ENCODE measurements around the gene WNT7B.

Gene WNT7B

GRCh38 chr22:45933506-45934167, 43.3 kb downstream of the WNT7B start:
- DNase-seq (ENCODE audit: low read depth in 2 of 3, low spot score in 1 of 3): no peak

- DNase-seq (ENCODE audit: low read depth in 2 of 3, low spot score in 1 of 3): no peak
Observed at GRCh38 chr22:45932071-45932470, 44.9 kb downstream of the WNT7B start.

- DNase-seq (ENCODE audit: low read depth in 2 of 3, low spot score in 1 of 3): no peak
Observed at GRCh38 chr22:45931042-45931441, 45.9 kb downstream of the WNT7B start.

DNA sequence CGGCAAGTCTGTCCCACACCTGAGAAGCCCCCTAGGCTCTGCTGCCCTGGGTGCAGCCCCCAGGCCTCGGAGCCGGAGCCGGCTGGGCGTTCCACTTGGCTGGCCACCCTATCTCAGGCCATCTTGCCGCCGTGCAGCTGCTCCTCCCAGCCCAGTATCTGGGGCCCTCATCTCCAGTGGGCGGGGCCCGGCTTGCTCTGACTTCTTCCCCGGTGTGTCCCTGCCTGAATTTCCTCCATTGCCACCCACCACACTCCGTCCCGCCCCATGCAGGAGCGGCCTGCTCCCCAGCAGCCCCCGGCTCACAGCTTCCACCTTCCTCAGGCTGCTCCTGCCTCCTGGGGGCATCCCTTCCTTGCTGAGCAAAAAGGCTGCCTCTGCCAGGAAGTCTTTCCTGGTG, 46.6 kb downstream of the WNT7B start:
- DNase-seq (ENCODE audit: low read depth in 2 of 3, low spot score in 1 of 3): no peak

DNA sequence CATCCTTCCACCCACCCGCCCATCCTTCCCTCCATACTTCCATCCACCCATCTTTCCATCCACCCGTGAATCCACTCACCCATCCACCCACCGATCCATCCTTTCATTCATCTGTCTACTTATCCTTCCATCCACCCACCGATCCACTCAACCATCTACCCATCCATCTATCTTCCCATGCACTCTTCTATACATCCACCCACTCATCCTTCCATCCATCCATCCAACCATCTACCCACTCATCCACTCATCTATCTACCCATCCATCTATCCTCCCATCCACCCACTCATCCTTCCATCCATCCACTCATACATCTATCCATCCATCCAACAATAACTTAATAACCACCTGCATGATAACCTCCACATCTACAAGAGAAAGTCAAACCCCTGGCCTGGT, 47.3 kb downstream of the WNT7B start:
- no peak for DNase-seq (ENCODE audit: low read depth in 2 of 3, low spot score in 1 of 3)

DNA sequence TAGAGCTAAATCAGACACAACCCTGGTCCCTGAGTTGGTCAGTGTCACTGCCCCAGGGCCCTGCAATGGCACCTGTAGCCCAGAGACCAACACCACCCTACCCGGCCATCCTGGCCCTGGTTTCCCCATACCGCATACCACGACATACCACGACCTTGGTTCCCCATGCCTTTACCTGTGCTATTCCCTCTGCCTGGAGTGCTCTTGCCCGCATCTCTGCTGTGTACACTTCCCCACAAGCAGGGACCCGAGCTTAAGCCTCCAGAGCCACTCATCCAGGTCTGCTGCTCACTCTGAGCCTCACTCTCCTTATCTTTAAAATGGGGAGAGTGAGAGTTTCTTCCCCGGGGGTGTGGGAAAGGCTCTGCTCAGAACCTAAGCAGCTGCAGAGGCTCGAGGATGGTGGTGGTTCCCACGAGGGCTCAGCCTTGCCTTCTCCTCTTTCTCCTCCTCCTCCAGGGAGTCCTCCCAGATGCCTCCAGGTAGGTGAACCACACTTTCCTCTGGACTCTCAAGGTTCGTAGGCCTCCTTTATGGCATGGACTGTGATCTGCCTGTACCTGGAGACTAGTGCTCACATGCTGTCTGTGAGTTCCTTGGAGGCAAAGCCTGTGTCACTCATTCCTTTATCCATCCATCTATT, 48.1 kb downstream of the WNT7B start:
- no peak for DNase-seq (ENCODE audit: low read depth in 2 of 3, low spot score in 1 of 3)

DNA sequence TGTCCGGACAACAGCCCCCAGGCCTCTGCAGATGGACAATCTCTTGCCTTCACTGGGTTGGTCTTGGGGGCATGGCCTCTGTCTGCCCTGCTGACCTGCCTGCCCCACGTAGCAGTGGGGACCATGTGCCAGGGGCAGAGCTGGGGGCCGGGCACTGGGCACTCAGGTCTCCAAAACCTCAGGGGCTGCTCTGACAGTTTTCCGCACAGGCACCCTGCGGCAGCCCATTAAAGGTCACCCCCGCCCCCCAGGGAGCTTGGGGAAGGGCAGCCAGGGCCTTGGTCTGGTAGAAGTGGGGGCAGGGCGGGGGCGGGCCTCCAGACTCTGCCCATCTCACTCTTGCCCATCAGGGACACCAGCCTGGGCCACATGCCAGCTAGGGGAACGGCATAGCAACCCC, 49.9 kb downstream of the WNT7B start:
- DNase-seq (ENCODE audit: low read depth in 2 of 3, low spot score in 1 of 3): no peak

DNA sequence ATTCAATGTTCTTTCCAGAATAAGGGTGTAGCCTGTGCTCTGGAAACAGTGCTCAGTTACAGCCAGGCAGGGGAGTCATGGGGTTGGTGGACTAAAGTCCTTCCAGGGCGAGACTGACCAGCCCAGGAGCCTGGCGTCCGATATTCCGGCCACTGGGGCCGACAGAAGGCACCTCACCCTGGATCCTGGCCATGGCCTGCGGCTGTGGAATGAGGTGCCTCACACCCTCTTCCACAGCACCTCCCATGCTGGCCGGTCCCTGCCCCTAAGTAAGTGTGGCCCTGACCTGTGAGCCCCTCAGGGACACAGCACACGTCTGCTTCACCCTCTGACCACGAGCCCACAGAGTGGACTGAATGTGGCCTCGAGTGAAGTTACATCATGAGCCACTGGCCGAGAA, 50.5 kb downstream of the WNT7B start:
- DNase-seq (ENCODE audit: low read depth in 2 of 3, low spot score in 1 of 3): no peak

DNA sequence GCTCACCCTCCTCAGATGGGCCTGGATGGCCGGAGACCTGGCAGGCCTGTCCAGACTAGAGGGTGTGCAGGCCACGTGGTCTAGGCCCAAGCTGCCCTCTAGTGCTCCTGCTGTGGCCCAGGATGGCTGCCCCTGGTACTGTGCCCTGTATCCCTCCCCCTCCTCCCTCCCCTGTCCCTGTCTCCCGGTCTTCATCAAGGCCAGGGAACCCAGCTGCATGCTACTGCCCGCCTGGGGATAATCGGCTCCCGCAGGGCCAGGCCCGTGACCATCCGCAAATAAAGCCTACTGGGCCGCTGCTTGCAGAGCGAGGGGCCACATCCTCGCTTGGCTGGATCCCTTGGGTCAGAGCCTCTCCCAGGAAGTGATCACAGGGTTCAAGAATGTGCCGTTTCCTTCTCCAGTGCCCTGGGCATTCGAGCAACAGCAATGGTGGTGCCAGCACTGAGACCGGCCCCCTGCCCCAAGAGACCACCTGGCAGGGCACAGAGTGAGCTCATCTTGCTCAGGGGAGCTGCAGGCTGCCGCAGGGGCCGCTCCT, 51.1 kb downstream of the WNT7B start:
- no peak for DNase-seq (ENCODE audit: low read depth in 2 of 3, low spot score in 1 of 3)

DNA sequence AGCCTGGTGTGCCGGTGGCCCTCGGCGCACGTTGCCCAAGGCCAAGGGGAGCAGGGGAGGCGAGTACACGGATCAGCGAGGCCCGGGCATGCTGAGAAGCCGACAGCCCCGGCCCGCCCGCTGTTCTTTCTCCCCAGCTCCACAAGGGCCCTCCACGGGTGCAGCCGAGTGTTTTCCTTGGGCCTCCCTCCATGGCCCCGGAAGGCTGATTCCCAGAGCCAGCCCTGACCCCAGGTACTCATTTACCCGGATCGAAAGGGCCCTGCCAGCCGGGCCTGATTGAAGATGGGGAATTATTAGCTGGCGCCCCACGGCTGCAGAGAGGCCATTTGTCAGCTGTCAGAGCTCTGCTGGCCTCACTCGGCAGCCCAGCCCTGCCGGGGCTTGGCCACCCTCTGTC, 53.1 kb downstream of the WNT7B start:
- DNase-seq (ENCODE audit: low read depth in 2 of 3, low spot score in 1 of 3): no peak

DNA sequence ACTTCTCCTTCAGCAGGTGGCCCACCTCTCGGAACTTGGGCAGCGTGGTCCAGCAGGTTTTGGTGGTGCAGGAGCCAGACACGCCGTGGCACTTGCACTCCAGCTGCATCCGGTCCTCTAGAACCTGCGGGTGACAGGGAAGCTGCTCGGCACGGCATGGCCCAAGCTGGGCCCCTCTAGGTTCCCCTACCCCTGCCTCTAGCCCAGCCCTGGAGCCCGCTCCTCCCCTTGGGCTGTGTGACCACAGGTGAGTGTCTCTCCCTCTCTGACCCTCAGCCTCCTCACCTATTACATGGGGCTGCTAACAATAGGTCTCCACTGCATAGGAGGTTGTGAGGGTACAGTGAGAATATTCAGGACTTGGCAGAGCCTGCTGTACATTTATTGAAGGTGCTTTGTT, 53.8 kb downstream of the WNT7B start:
- DNase-seq (ENCODE audit: low read depth in 2 of 3, low spot score in 1 of 3): no peak

- no peak for DNase-seq (ENCODE audit: low read depth in 2 of 3, low spot score in 1 of 3)
Observed at GRCh38 chr22:45922661-45923060, 54.3 kb downstream of the WNT7B start.

DNA sequence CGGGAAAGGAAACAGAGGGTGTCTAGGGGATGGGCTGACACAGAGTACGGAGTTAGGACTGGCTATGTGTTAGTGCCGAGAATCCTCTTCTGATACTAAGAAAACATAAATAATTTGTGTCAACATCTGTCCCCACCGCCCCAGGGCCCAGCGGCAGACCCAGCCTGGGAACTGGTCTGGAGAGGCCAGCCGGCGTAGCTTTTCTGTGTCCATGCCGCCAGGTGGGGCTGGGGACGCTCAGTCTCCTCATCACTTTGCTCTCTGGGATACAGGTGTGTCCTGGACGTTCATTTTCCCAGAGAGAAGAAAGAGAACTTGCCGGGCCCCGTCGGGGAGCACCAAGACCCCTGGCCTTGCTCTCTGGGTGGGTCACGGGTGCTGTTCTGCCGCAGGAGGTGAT, 54.7 kb downstream of the WNT7B start:
- DNase-seq (ENCODE audit: low read depth in 2 of 3, low spot score in 1 of 3): no peak

- no peak for DNase-seq (ENCODE audit: low read depth in 2 of 3, low spot score in 1 of 3)
Observed at GRCh38 chr22:45919504-45920286, 57.3 kb downstream of the WNT7B start.

GRCh38 chr22:45918459-45919370, 58.2 kb downstream of the WNT7B start:
- no peak for DNase-seq (ENCODE audit: low read depth in 2 of 3, low spot score in 1 of 3)

DNA sequence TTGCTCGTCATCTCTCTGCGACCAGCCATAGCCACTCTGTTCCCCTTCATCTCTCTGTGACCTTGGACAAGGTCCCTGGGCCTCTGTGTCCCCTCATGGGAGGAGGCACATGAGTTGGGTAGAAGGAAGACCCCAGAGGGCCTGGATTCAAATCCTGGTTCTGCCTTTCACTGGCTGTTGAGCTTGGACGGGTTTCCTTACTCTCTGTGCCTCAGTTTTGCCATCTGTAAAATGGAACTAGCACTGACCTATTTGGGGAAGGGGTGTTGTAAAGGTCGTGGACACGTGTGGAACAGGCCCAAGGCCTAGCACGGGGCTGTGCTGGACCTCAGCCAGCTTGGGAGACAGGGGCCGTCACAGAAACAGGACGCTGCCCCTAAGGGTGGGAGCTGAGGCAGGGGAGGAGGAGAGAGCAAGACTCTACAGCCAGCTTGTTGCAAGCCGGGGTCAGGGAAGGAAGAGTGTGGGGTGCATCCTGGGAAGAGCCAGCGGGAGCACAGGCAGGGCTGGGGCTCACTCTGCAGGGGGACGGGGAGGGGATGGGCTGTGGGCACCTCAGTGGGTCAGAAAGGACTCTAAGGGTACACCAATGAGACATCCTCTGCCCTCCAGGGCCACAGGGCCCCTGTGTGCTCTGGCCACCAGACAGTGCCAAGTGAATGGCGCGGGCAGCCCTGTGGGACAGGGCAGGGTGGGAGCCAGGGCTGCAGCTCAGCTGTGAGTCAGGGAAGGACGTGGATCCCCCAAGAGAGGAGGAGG, 59.1 kb downstream of the WNT7B start:
- no peak for DNase-seq (ENCODE audit: low read depth in 2 of 3, low spot score in 1 of 3)

GRCh38 chr22:45917146-45917545, 59.8 kb downstream of the WNT7B start:
- DNase-seq (ENCODE audit: low read depth in 2 of 3, low spot score in 1 of 3): no peak

GRCh38 chr22:45916515-45916914, 60.4 kb downstream of the WNT7B start:
- no peak for DNase-seq (ENCODE audit: low read depth in 2 of 3, low spot score in 1 of 3)

- DNase-seq (ENCODE audit: low read depth in 2 of 3, low spot score in 1 of 3): no peak
Observed at GRCh38 chr22:45915841-45916240, 61.1 kb downstream of the WNT7B start.

DNA sequence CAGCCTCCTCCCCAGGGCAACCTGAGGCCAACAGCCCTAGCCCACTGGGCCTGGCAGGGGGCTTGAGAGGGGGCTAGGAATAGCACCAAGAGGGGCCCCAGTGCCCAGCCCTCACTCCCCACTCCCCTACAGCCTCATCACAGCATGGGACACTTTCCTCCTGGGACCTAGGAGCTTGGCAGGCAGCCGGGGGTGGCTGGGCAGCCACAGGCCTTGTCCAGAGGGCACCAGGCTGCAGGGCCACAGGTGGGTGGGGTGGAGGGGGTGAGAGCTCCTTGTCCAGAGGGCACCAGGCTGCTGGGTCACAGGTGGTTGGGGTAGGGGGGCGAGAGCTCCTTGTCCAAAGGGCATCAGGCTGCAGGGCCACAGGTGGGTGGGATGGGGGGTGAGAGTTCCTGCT, 61.8 kb downstream of the WNT7B start:
- DNase-seq (ENCODE audit: low read depth in 2 of 3, low spot score in 1 of 3): no peak

Data from stimulated activated CD4-positive, alpha-beta T cell treated with anti-CD3 and anti-CD28 coated beads, Interleukin-12 subunit alpha, Interleukin-12 subunit beta, amount 100 ng/mL, for 48 hours (primary cell).